ENCODE measurements around the gene NCKAP1.
"Not testable (repeated sequence)": the region's sequence is repeated elsewhere in the genome, so short reads cannot be mapped to it uniquely, and the experiment has no call there.

The NCKAP1 gene

DNA sequence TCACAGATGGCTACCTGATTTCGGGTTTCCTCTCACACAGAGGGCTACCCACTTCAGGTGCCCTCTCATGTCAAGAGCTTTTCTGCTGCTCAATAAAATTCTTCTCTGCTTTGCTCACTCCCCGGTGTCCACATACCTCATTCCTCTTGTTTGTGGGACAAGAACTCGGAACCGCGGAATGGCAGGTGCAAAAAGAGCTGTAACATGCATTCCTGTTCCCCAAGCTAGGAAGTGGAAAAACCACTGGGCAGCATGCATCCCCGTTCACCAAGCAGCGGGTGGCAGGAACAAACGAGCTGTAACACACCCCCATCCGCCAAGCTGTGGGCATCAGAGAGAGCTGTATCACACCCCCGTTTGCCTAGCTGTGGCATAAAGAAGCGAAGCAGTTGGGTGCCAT, 144.6 kb downstream of the NCKAP1 start:
- H3K4me1 ChIP-seq (ENCODE audit: insufficient read depth, low read length) = no peaks in the 10 kb centered on the region
- H3K9ac ChIP-seq (ENCODE audit: low read depth, low read length) = no peak overlapping the region
- no peaks in the 10 kb centered on the region for H3K9me3 ChIP-seq (ENCODE audit: insufficient read depth, low read length, severe bottlenecking)
- no peaks in the 10 kb centered on the region for H4K20me1 ChIP-seq (ENCODE audit: insufficient read depth, low read length)
- H3K4me2 ChIP-seq (ENCODE audit: insufficient read depth, low read length) = no peak overlapping the region
- H3K27ac ChIP-seq (ENCODE audit: low read length) = no peak overlapping the region
- no peaks in the 10 kb centered on the region for H3K27me3 ChIP-seq (ENCODE audit: insufficient read depth, low read length, poor library complexity)
- TF ChIP-seq, protein P1, sequence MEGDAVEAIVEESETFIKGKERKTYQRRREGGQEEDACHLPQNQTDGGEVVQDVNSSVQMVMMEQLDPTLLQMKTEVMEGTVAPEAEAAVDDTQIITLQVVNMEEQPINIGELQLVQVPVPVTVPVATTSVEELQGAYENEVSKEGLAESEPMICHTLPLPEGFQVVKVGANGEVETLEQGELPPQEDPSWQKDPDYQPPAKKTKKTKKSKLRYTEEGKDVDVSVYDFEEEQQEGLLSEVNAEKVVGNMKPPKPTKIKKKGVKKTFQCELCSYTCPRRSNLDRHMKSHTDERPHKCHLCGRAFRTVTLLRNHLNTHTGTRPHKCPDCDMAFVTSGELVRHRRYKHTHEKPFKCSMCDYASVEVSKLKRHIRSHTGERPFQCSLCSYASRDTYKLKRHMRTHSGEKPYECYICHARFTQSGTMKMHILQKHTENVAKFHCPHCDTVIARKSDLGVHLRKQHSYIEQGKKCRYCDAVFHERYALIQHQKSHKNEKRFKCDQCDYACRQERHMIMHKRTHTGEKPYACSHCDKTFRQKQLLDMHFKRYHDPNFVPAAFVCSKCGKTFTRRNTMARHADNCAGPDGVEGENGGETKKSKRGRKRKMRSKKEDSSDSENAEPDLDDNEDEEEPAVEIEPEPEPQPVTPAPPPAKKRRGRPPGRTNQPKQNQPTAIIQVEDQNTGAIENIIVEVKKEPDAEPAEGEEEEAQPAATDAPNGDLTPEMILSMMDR (IDR thresholded peaks at IDR 0.05; ENCODE audit: borderline replicate concordance, extremely low read depth, low read length, poor library complexity, severe bottlenecking) = no peak
- TF ChIP-seq EZH2 (IDR thresholded peaks at IDR 0.05; ENCODE audit: borderline replicate concordance, low read depth, low read length, severe bottlenecking) = no peak
- no peaks in the 10 kb centered on the region for H3K36me3 ChIP-seq (ENCODE audit: insufficient read depth, low read length)
- H3K4me3 ChIP-seq (ENCODE audit: low read depth in 1 of 2, low read length in 2 of 2) = no peak overlapping the region
- ATAC-seq (ENCODE audit: insufficient read depth, low read depth) = no peak
- H2AFZ ChIP-seq (ENCODE audit: low read depth, low read length) = no peak overlapping the region
- no peak for DNase-seq
- H3K79me2 ChIP-seq (ENCODE audit: insufficient read depth, low read length) = no peaks in the 10 kb centered on the region

DNA sequence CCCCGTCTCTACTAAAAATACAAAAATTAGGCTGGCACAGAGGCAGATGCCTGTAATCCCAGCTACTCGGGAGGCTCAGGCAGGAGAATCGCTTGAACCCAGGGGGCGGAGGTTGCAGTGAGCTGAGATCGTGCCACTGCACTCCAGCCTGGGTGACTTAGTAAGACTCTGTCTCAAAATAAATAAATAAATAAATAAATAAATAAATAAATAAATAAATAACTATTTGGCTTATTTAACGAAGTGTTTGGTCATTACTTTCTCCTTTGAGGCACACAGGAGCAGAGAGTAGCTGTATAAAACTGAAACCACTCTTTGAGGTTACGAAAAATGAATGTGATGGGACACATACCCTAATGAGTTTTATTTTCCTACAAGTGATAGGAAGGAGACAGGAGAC, 145.2 kb downstream of the NCKAP1 start:
- H3K79me2 ChIP-seq (ENCODE audit: insufficient read depth, low read length); H3K4me3 ChIP-seq (ENCODE audit: low read depth in 1 of 2, low read length in 2 of 2); H3K9me3 ChIP-seq (ENCODE audit: insufficient read depth, low read length, severe bottlenecking); H3K4me2 ChIP-seq (ENCODE audit: insufficient read depth, low read length); H3K4me1 ChIP-seq (ENCODE audit: insufficient read depth, low read length); H3K9ac ChIP-seq (ENCODE audit: low read depth, low read length); ATAC-seq (ENCODE audit: insufficient read depth, low read depth); H3K27ac ChIP-seq (ENCODE audit: low read length); H2AFZ ChIP-seq (ENCODE audit: low read depth, low read length); H3K36me3 ChIP-seq (ENCODE audit: insufficient read depth, low read length); DNase-seq; H4K20me1 ChIP-seq (ENCODE audit: insufficient read depth, low read length); H3K27me3 ChIP-seq (ENCODE audit: insufficient read depth, low read length, poor library complexity): not testable (repeated sequence)

DNA sequence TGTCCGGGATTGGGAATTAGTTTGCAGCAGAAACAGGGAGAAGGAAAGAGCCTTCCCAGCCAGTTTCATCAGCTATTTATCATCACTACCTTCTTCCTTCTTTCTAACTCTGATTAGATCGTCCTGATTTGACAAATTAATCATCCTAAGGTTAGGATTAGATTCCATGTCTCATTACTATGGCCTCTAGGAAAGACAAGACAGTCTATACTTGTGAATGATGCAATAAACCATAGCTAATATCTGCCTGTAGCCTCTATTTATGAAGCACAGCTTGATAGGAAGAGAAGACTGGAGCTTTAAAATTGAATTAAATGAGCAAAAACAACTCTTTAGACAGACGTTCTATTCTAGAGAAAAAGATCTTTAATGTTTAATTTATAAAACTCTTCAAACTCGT, 146.6 kb downstream of the NCKAP1 start:
- Histone ChIP-seq H3K9me3 (ENCODE audit: insufficient read depth, low read length, severe bottlenecking) (no peaks in the 10 kb centered on the region), H3K36me3 (ENCODE audit: insufficient read depth, low read length) (no peaks in the 10 kb centered on the region), H2AFZ (ENCODE audit: low read depth, low read length) (no peak overlapping the region), H3K79me2 (ENCODE audit: insufficient read depth, low read length) (no peaks in the 10 kb centered on the region), H3K27me3 (ENCODE audit: insufficient read depth, low read length, poor library complexity) (no peaks in the 10 kb centered on the region), H3K4me3 (ENCODE audit: low read depth in 1 of 2, low read length in 2 of 2) (no peak overlapping the region), H4K20me1 (ENCODE audit: insufficient read depth, low read length) (no peaks in the 10 kb centered on the region), H3K4me1 (ENCODE audit: insufficient read depth, low read length) (no peaks in the 10 kb centered on the region), H3K9ac (ENCODE audit: low read depth, low read length) (no peak overlapping the region), H3K27ac (ENCODE audit: low read length) (no peak overlapping the region), H3K4me2 (ENCODE audit: insufficient read depth, low read length) (no peak overlapping the region)
- DNase-seq (no peak), ATAC-seq (ENCODE audit: insufficient read depth, low read depth) (no peak)
- TF ChIP-seq, protein P1 (IDR thresholded peaks at IDR 0.05; ENCODE audit: borderline replicate concordance, extremely low read depth, low read length, poor library complexity, severe bottlenecking) = no peak
- TF ChIP-seq EZH2 (IDR thresholded peaks at IDR 0.05; ENCODE audit: borderline replicate concordance, low read depth, low read length, severe bottlenecking) = no peak

DNA sequence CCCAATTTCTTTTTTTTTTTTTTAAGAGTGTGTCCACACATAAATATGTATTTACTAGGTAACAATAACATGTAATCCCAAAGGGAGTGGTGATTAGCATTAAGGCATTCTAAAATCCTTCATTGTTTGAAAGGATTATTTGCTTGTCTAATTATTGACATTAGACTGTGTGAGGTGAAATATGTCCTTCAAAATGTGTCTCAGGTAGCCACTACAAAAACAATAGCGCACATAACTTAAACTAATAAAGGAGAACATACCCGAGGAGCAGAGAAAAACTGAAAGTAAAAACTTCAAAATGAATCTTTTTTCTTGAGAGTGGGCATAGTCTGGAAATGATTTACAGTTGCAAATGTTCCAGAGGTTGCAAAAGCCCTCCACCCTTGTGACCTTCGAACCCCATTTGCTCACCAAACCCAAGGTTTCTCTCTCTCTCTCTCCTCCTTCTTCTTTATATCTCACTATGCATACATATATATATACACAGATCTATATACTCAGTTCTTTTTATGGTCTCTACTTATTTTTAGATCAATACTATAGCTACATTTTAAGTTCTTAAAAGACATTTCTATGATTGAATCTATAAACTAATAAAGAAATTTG, 147.4 kb downstream of the NCKAP1 start:
- Histone ChIP-seq H4K20me1 (ENCODE audit: insufficient read depth, low read length) (no peaks in the 10 kb centered on the region), H3K79me2 (ENCODE audit: insufficient read depth, low read length) (no peaks in the 10 kb centered on the region), H3K4me2 (ENCODE audit: insufficient read depth, low read length) (no peak overlapping the region), H3K4me3 (ENCODE audit: low read depth in 1 of 2, low read length in 2 of 2) (no peak overlapping the region), H3K27me3 (ENCODE audit: insufficient read depth, low read length, poor library complexity) (no peaks in the 10 kb centered on the region), H3K27ac (ENCODE audit: low read length) (no peak overlapping the region), H3K36me3 (ENCODE audit: insufficient read depth, low read length) (no peaks in the 10 kb centered on the region), H2AFZ (ENCODE audit: low read depth, low read length) (no peak overlapping the region), H3K9ac (ENCODE audit: low read depth, low read length) (no peak overlapping the region), H3K9me3 (ENCODE audit: insufficient read depth, low read length, severe bottlenecking) (no peaks in the 10 kb centered on the region), H3K4me1 (ENCODE audit: insufficient read depth, low read length) (no peaks in the 10 kb centered on the region)
- no peak for DNase-seq
- ATAC-seq (ENCODE audit: insufficient read depth, low read depth) = no peak
- TF ChIP-seq, protein P1 (IDR thresholded peaks at IDR 0.05; ENCODE audit: borderline replicate concordance, extremely low read depth, low read length, poor library complexity, severe bottlenecking) = no peak
- no peak for TF ChIP-seq EZH2 (IDR thresholded peaks at IDR 0.05; ENCODE audit: borderline replicate concordance, low read depth, low read length, severe bottlenecking)
